Esophagus squamous epithelium (tissue), 5 donors: ENCODE data around the gene NFATC2. TPM values are rescaled to one million over a fixed set of nuclear protein-coding genes. Genes with fewer than 3 reads are reported as not detected.

ENCODE experiments used
- DNase-seq: peaks from one replicate; lab custom pipeline; 2025; lab: John Stamatoyannopoulos, UW
- H3K27ac ChIP-seq, 4 donors: fragments of 200-600 bp; sonication (generic); one replicate each; pipeline ENCODE4 v1.5.1; 2016 to 2019; ENCODE audit warnings: mild to moderate bottlenecking in 1 of 4
- H3K27me3 ChIP-seq, 4 donors: fragments of 200-600 bp; sonication (generic); 1 replicate in 3 of 4; 2 replicates in 1 of 4; pipeline versions ENCODE4 v1.5.1 to v1.6.0; 2017 to 2021; ENCODE audit warnings: antibody characterized with exemption in 1 of 4
- H3K36me3 ChIP-seq, 3 donors: fragments of 200-600 bp; sonication (generic); one replicate each; pipeline ENCODE4 v1.5.1; 2016 to 2019
- H3K4me1 ChIP-seq, 3 donors: fragments of 200-600 bp; sonication (generic); one replicate each; pipeline ENCODE4 v1.5.1; 2017 to 2019
- H3K4me3 ChIP-seq, 4 donors: fragments of 200-600 bp; sonication (generic); 1 replicate in 3 of 4; 2 replicates in 1 of 4; pipeline ENCODE4 v1.5.1; 2016 to 2019; ENCODE audit warnings: mild to moderate bottlenecking in 2 of 4, moderate library complexity in 1 of 4
- H3K9me3 ChIP-seq, 3 donors: fragments of 200-600 bp; sonication (generic); one replicate each; pipeline ENCODE4 v1.5.1; 2016 to 2019
- CTCF ChIP-seq, 6 experiments: fragments of 450-650 bp in 4 of 6; fragments of 200-600 bp in 2 of 6; sonication (generic) in 2 of 6; IDR thresholded peaks; one replicate each; pipeline ENCODE4 v1.5.1; 2016 to 2019; ENCODE audit warnings: antibody characterized with exemption in 6 of 6, mild to moderate bottlenecking in 4 of 6, moderate library complexity in 4 of 6
- POLR2A ChIP-seq, 4 donors: fragments of 450-650 bp; IDR thresholded peaks; one replicate each; pipeline ENCODE4 v1.6.1; 2017; ENCODE audit warnings: antibody characterized with exemption in 4 of 4, mild to moderate bottlenecking in 4 of 4, moderate library complexity in 3 of 4
- WGBS, 2 donors: methylation state at CpG; one replicate each; pipeline ENCODE4 v1.1.5; 2018; 5-methylcytosine and 5-hydroxymethylcytosine counted together
- intact Hi-C: fragments of 100-400 bp; cut with DNase I; formaldehyde crosslinking; loops from one replicate; pipeline ENCODE4 v1.15.0; 2022
- total RNA-seq, 4 donors: library from RNA; depleted of rRNA; stranded (reverse); fragments of >200 nt; gene quantifications; one replicate each; pipeline ENCODE4 v1.1.0, GENCODE V29; 2016
- donor health status: DM: yes; HTN: yes; CAD: no.

The NFATC2 gene
- total RNA-seq, 4 donors from 2014 or later = 0.83 to 6.7 (median 1.4) TPM

GRCh38 chr20:51523276-51524013 is 19.1 kb downstream of the NFATC2 start:
- intact Hi-C loops = no loop called here

GRCh38 chr20:51522207-51522606 is 20.3 kb downstream of the NFATC2 start:
- Histone ChIP-seq H3K36me3 (peaks cover 0 to 11% (median 0%) of the 10 kb centered on the region in 3 donors), H3K27me3 (no peaks in the 10 kb centered on the region), H3K4me1 (peaks cover 0 to 24% (median 0%) of the 10 kb centered on the region in 3 donors), H3K9me3 (no peaks in the 10 kb centered on the region), H3K27ac (no peak overlapping the region), H3K4me3 (no peak overlapping the region)
- intact Hi-C loops = no loop called here
- TF ChIP-seq CTCF (IDR thresholded peaks at IDR 0.05) (no peak), POLR2A (IDR thresholded peaks at IDR 0.05) (no peak)
- no peak for DNase-seq
- WGBS, 2 donors = 93% methylated on average over 8 of the region's 9 CpGs

More at GRCh38 chr20:51523276-51524013, 19.1 kb downstream of the NFATC2 start:
- H3K4me1 ChIP-seq = peaks cover 0 to 27% (median 0%) of the 10 kb centered on the region in 3 donors
- no peak overlapping the region for H3K27ac ChIP-seq
- no peak for DNase-seq
- TF ChIP-seq CTCF (IDR thresholded peaks at IDR 0.05) (no peak), POLR2A (IDR thresholded peaks at IDR 0.05) (no peak)
- WGBS, 2 donors = 94 to 96% methylated on average over 30 to 35 of the region's 64 CpGs
- no peak overlapping the region for H3K4me3 ChIP-seq
- H3K36me3 ChIP-seq = peaks cover 0 to 11% (median 0%) of the 10 kb centered on the region in 3 donors
- no peaks in the 10 kb centered on the region for H3K9me3 ChIP-seq
- H3K27me3 ChIP-seq = no peaks in the 10 kb centered on the region

GRCh38 chr20:51517839-51518238 is 24.7 kb downstream of the NFATC2 start:
- WGBS, 2 donors = 87 to 91% methylated on average over 2 of the region's 2 CpGs
- Histone ChIP-seq H3K27ac (no peak overlapping the region), H3K27me3 (no peaks in the 10 kb centered on the region), H3K4me3 (no peak overlapping the region), H3K36me3 (peaks cover 0 to 7% (median 0%) of the 10 kb centered on the region in 3 donors), H3K4me1 (no peaks in the 10 kb centered on the region), H3K9me3 (no peaks in the 10 kb centered on the region)
- intact Hi-C loops = no loop called here
- TF ChIP-seq CTCF (IDR thresholded peaks at IDR 0.05) = no peak
- no peak for TF ChIP-seq POLR2A (IDR thresholded peaks at IDR 0.05)
- no peak for DNase-seq

GRCh38 chr20:51516855-51517254 is 25.7 kb downstream of the NFATC2 start:
- 94 to 97% methylated on average over 7 of the region's 7 CpGs for WGBS, 2 donors
- Histone ChIP-seq H3K27me3 (no peaks in the 10 kb centered on the region), H3K27ac (no peak overlapping the region), H3K9me3 (no peaks in the 10 kb centered on the region), H3K36me3 (peaks cover 0 to 6% (median 0%) of the 10 kb centered on the region in 3 donors), H3K4me1 (no peaks in the 10 kb centered on the region), H3K4me3 (no peak overlapping the region)
- intact Hi-C loops = no loop called here
- TF ChIP-seq POLR2A (IDR thresholded peaks at IDR 0.05) = no peak
- TF ChIP-seq CTCF (IDR thresholded peaks at IDR 0.05) = no peak
- DNase-seq = no peak

GRCh38 chr20:51514836-51515235 is 27.7 kb downstream of the NFATC2 start:
- DNase-seq = no peak
- H3K36me3 ChIP-seq = peaks cover 0 to 6% (median 0%) of the 10 kb centered on the region in 3 donors

More at GRCh38 chr20:51514836-51515235, 27.7 kb downstream of the NFATC2 start:
- WGBS, 2 donors = 75 to 85% methylated on average over 6 of the region's 7 CpGs
- Histone ChIP-seq H3K27ac (no peak overlapping the region), H3K9me3 (no peaks in the 10 kb centered on the region), H3K4me3 (no peak overlapping the region), H3K4me1 (no peaks in the 10 kb centered on the region), H3K27me3 (no peaks in the 10 kb centered on the region)
- TF ChIP-seq CTCF (IDR thresholded peaks at IDR 0.05) (no peak), POLR2A (IDR thresholded peaks at IDR 0.05) (no peak)
- intact Hi-C loops = no loop called here
